Fibroblast of lung (primary cell): Measurements from ENCODE around the gene THEM5. TPM values are rescaled to one million over a fixed set of nuclear protein-coding genes. Genes with fewer than 3 reads are reported as not detected.

Experiments
- DNase-seq, 2 donors: peaks; one replicate each; pipeline versions ENCODE4 v3.0.0 to v3.0.0-alpha.2; 2010; ENCODE audit warnings: low read depth in 2 of 2
- H2AFZ ChIP-seq: 2 replicates; pipeline ENCODE4 v1.5.1; 2012; ENCODE audit warnings: low read length, control low read depth, inconsistent platforms
- H3K27ac ChIP-seq: 2 replicates; pipeline ENCODE4 v1.5.1; 2011; ENCODE audit warnings: low read length, control low read depth; ENCODE audit not compliant: insufficient read depth
- H3K27me3 ChIP-seq: 2 replicates; pipeline ENCODE4 v1.5.1; 2011; ENCODE audit warnings: mild to moderate bottlenecking, low read length; ENCODE audit not compliant: control insufficient read depth, insufficient read depth
- H3K36me3 ChIP-seq: 2 replicates; pipeline ENCODE4 v1.5.1; 2011; ENCODE audit warnings: low read length; ENCODE audit not compliant: control insufficient read depth, insufficient read depth
- H3K4me1 ChIP-seq: 2 replicates; pipeline ENCODE4 v1.5.1; 2011; ENCODE audit warnings: low read length; ENCODE audit not compliant: control insufficient read depth, insufficient read depth; ENCODE audit errors: extremely low read depth
- H3K4me2 ChIP-seq: 2 replicates; pipeline ENCODE4 v1.5.1; 2011; ENCODE audit warnings: low read length, control low read depth; ENCODE audit not compliant: insufficient read depth; ENCODE audit errors: extremely low read depth
- H3K4me3 ChIP-seq, 4 experiments: fragments of 200-600 bp in 1 of 4; sonication (generic) in 1 of 4; replicated peaks in 1 of 4; 2 replicates each; pipeline ENCODE4 v1.5.1; 2011 to 2016; ENCODE audit warnings: low read length in 4 of 4, low read depth in 3 of 4, mild to moderate bottlenecking in 3 of 4, control low read depth in 2 of 4, inconsistent platforms in 1 of 4, mixed read lengths in 1 of 4; ENCODE audit not compliant: insufficient read depth in 1 of 4; ENCODE audit errors: control extremely low read depth in 1 of 4
- H3K79me2 ChIP-seq: 2 replicates; pipeline ENCODE4 v1.5.1; 2012; ENCODE audit warnings: mild to moderate bottlenecking, low read length, inconsistent platforms; ENCODE audit not compliant: control insufficient read depth, insufficient read depth
- H3K9ac ChIP-seq: 2 replicates; pipeline ENCODE4 v1.5.1; 2011; ENCODE audit warnings: mild to moderate bottlenecking, low read length, control low read depth; ENCODE audit not compliant: insufficient read depth
- H3K9me3 ChIP-seq: 2 replicates; pipeline ENCODE4 v1.5.1; 2012; ENCODE audit warnings: low read depth, low read length; ENCODE audit not compliant: control insufficient read depth, insufficient read depth
- H4K20me1 ChIP-seq: 2 replicates; pipeline ENCODE4 v1.5.1; 2011; ENCODE audit warnings: low read length; ENCODE audit not compliant: control insufficient read depth, insufficient read depth; ENCODE audit errors: extremely low read depth
- CTCF ChIP-seq, 2 donors: IDR thresholded peaks in 1 of 2; conservative IDR thresholded peaks in 1 of 2; 1 replicate in 1 of 2; 2 replicates in 1 of 2; pipeline ENCODE4 v1.5.1; 2011 to 2012; ENCODE audit warnings: low read length in 2 of 2, control low read depth in 1 of 2, inconsistent platforms in 1 of 2, low read depth in 1 of 2, mild to moderate bottlenecking in 1 of 2
- EZH2 ChIP-seq: IDR thresholded peaks from 2 replicates; pipeline ENCODE4 v1.5.1; 2012; ENCODE audit warnings: low read length, control low read depth, mild to moderate bottlenecking; ENCODE audit errors: missing control alignments
- polyA plus RNA-seq, 2 donors: library from polyadenylated mRNA; depleted of rRNA in 1 of 2; stranded (reverse) in 1 of 2; unstranded in 1 of 2; fragments of >200 nt; gene quantifications; 2 replicates each; pipeline ENCODE4 v1.2.1, GENCODE V29; 2011 to 2012; ENCODE audit warnings: missing spikeins in 1 of 2
- total RNA-seq: library from RNA; depleted of rRNA; stranded (reverse); fragments of >200 nt; gene quantifications from 2 replicates; pipeline ENCODE4 v1.2.1, GENCODE V29; 2014

THEM5 gene
- total and polyA plus RNA-seq, 2 donors (not counting 1 experiment from before 2014, with no cell fraction given) = not detected

- H3K79me2 ChIP-seq = no peaks in the 10 kb centered on the region
- no peak overlapping the region for H3K9ac ChIP-seq
- H4K20me1 ChIP-seq = no peaks in the 10 kb centered on the region
- H2AFZ ChIP-seq = no peak overlapping the region
- no peak overlapping the region for H3K4me2 ChIP-seq
- peaks cover 22% of the 10 kb centered on the region for H3K27me3 ChIP-seq
- TF ChIP-seq EZH2 = no peak
- no peak for TF ChIP-seq CTCF (conservative IDR thresholded peaks at IDR 0.05 in 1 of 2, IDR thresholded peaks at IDR 0.05 in 1 of 2; ENCODE audit: low read depth in 1 of 2, low read length in 2 of 2)
- H3K9me3 ChIP-seq = no peaks in the 10 kb centered on the region
- H3K36me3 ChIP-seq = no peaks in the 10 kb centered on the region
- no peak overlapping the region for H3K27ac ChIP-seq
- H3K4me3 ChIP-seq = no peak overlapping the region
- no peak for DNase-seq
- no peaks in the 10 kb centered on the region for H3K4me1 ChIP-seq
These were observed 38.5 kb downstream of the THEM5 start for GRCh38 chr1:151814971-151815545.

DNA sequence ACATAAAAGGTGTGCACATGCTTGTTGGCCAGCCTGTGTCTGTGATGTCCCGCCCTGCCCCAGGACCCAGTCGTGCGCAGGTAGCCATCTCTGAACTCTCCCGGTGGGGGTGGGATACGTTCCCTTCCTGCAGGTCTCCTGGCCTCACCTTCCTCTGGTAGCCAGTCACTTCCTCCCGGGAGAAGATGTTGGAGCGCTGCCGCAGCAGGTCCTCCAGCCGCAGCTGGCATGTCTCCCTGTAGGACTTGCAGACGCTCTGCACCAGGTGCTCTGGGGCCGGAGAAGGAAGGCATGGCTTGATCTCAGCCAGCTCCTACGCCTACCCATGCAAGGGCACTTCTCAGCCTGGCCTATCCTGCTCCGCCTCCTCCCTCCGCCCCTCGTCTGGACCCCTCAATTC is 39.1 kb downstream of the THEM5 start:
- Histone ChIP-seq H3K79me2 (no peaks in the 10 kb centered on the region), H2AFZ (no peak overlapping the region), H3K36me3 (no peaks in the 10 kb centered on the region), H3K4me2 (no peak overlapping the region), H4K20me1 (no peaks in the 10 kb centered on the region), H3K27me3 (peaks cover 22% of the 10 kb centered on the region), H3K9me3 (no peaks in the 10 kb centered on the region), H3K4me3 (no peak overlapping the region), H3K27ac (no peak overlapping the region), H3K9ac (no peak overlapping the region), H3K4me1 (no peaks in the 10 kb centered on the region)
- TF ChIP-seq CTCF (conservative IDR thresholded peaks at IDR 0.05 in 1 of 2, IDR thresholded peaks at IDR 0.05 in 1 of 2; ENCODE audit: low read depth in 1 of 2, low read length in 2 of 2) (no peak), EZH2 (no peak)
- DNase-seq = no peak

DNA sequence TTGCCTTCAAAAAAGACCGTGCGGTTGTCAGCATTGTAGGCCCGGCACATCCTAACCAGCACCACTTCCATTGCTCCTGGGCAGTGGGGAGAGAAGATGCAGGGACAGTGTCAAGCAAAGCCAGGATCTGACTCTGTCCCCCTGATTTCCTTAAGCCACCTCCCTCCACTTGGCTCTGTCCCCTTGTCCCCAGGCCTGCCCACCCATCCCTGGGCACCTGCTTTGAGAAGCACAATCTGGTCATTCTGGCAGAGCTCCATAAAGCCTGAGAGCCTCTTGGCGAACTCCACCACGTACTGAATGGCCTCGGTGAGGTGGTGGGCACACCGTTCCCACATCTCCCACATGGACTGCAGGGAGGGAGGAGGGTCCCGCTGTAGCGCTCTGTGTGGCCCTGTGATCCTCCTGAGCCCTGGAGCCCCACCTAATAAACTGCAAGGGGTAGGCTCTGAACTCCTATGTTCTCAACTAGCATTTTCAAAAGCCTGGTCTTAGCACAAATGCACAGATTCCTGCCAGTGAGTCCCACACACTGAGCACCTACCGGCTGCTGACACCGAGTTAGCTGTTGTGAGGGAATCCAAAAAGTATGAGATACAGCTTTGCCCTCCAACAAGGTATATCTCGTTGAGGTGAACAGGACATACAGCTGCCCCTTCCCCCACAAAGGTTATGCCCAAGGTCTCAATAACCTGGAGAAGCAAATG is 40.1 kb downstream of the THEM5 start:
- peaks cover 22% of the 10 kb centered on the region for H3K27me3 ChIP-seq
- H3K4me2 ChIP-seq = no peak overlapping the region
- no peaks in the 10 kb centered on the region for H4K20me1 ChIP-seq
- H3K9ac ChIP-seq = no peak overlapping the region
- H3K4me1 ChIP-seq = no peaks in the 10 kb centered on the region
- no peaks in the 10 kb centered on the region for H3K36me3 ChIP-seq
- TF ChIP-seq EZH2 (no peak), CTCF (conservative IDR thresholded peaks at IDR 0.05 in 1 of 2, IDR thresholded peaks at IDR 0.05 in 1 of 2; ENCODE audit: low read depth in 1 of 2, low read length in 2 of 2) (no peak)
- no peak overlapping the region for H3K27ac ChIP-seq
- H2AFZ ChIP-seq = no peak overlapping the region
- H3K4me3 ChIP-seq = no peak overlapping the region
- no peaks in the 10 kb centered on the region for H3K79me2 ChIP-seq
- DNase-seq = no peak
- H3K9me3 ChIP-seq = no peaks in the 10 kb centered on the region
